A673 (cell line): Measurements from ENCODE around the gene TMEFF2.

Experiments
- CTCF ChIP-seq: fragments of 300-800, 200-600 bp; sonication (generic); conservative IDR thresholded peaks from 2 replicates; pipeline ENCODE4 v1.5.1; 2017; ENCODE audit warnings: low read depth, mild to moderate bottlenecking, antibody characterized with exemption, low read length, moderate library complexity, mixed read lengths
- EZH2 ChIP-seq: fragments of 200-600 bp; sonication (generic); IDR thresholded peaks from 2 replicates; pipeline ENCODE4 v1.6.1; 2017; ENCODE audit warnings: borderline replicate concordance, low read depth, mild to moderate bottlenecking, mixed read lengths, antibody characterized with exemption, low read length; ENCODE audit not compliant: poor library complexity, severe bottlenecking

- TF ChIP-seq CTCF (no peak), EZH2 (no peak)
Measured at GRCh38 chr2:192202373-192202772, 7.6 kb upstream of the TMEFF2 start.
